IPS-15b (cell line): ENCODE data around the gene KCTD2.

Source experiments
- H3K27me3 ChIP-seq: one replicate; pipeline ENCODE4 v1.6.1; 2013; ENCODE audit warnings: low read length; ENCODE audit not compliant: control insufficient read depth, insufficient read depth
- H3K36me3 ChIP-seq: one replicate; pipeline ENCODE4 v1.6.1; 2013; ENCODE audit warnings: low read length; ENCODE audit not compliant: control insufficient read depth, insufficient read depth
- H3K4me1 ChIP-seq: one replicate; pipeline ENCODE4 v1.6.1; 2013; ENCODE audit warnings: mild to moderate bottlenecking, low read length; ENCODE audit not compliant: control insufficient read depth, insufficient read depth
- H3K4me3 ChIP-seq: one replicate; pipeline ENCODE4 v1.5.1; 2013; ENCODE audit warnings: low read depth, low read length
- H3K9ac ChIP-seq: one replicate; pipeline ENCODE4 v1.6.1; 2013; ENCODE audit warnings: low read depth, mild to moderate bottlenecking, low read length
- H3K9me3 ChIP-seq: one replicate; pipeline ENCODE4 v1.6.1; 2013; ENCODE audit warnings: mild to moderate bottlenecking, low read length; ENCODE audit not compliant: control insufficient read depth, insufficient read depth

The KCTD2 gene

GRCh38 chr17:75099881-75100595 is 53.0 kb downstream of the KCTD2 start:
- H3K9ac ChIP-seq = no peak overlapping the region
- H3K4me3 ChIP-seq = no peak overlapping the region
- no peaks in the 10 kb centered on the region for H3K27me3 ChIP-seq
- peaks cover 3% of the 10 kb centered on the region for H3K4me1 ChIP-seq
- H3K9me3 ChIP-seq = no peaks in the 10 kb centered on the region
- H3K36me3 ChIP-seq = peaks cover 25% of the 10 kb centered on the region

GRCh38 chr17:75102385-75102821 is 55.4 kb downstream of the KCTD2 start:
- Histone ChIP-seq H3K4me3 (no peak overlapping the region), H3K27me3 (no peaks in the 10 kb centered on the region), H3K4me1 (peaks cover 3% of the 10 kb centered on the region), H3K36me3 (peaks cover 25% of the 10 kb centered on the region), H3K9me3 (no peaks in the 10 kb centered on the region), H3K9ac (no peak overlapping the region)

DNA sequence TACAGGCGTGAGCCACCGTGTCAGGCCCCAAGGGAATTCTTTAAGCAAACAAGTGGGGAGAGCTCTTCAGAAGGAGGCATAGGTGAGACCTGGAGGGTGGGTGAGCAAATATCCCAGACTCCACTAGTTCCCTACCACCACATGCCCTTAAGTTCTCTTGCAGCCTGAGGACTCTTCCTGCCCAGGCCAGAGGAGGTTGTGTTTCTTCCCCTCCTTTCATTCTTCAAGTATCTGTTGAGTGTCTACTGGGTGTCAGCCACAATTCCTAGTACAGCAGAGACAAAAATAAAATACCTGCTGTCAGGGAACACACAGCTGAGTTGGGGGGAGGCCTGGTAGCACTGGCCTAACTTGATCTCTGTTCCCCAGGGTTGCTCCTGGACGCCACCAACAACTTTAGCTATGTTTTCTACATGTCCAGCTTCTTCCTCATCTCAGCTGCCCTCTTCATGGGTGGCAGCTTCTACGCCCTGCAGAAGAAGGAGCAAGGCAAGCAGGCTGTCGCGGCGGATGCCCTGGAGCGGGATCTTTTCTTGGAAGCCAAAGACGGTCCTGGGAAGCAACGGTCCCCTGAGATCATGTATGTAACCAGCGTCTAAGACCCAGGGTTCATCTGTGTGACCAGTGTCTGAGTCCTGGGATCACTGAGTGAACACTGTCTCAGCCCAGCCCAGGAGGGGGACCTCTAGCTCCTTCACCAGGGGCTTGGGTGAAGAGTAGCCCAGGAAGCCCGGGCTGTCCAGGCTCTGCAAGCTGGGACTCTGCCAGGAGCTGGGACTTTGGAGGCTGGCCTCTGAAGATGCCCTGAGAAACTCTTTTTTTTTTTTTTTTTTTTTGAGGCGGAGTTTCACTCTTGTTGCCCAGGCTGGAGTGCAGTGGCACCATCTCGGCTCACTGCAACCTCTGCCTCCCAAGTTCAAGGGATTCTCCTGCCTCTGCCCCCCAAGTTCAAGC is 56.9 kb downstream of the KCTD2 start:
- peaks cover 3% of the 10 kb centered on the region for H3K4me1 ChIP-seq
- no peaks in the 10 kb centered on the region for H3K9me3 ChIP-seq
- no peaks in the 10 kb centered on the region for H3K27me3 ChIP-seq
- H3K36me3 ChIP-seq = peaks cover 22% of the 10 kb centered on the region
- H3K9ac ChIP-seq = no peak overlapping the region
- H3K4me3 ChIP-seq = no peak overlapping the region

GRCh38 chr17:75105126-75106080 is 58.4 kb downstream of the KCTD2 start:
- Histone ChIP-seq H3K27me3 (no peaks in the 10 kb centered on the region), H3K9ac (no peak overlapping the region), H3K9me3 (no peaks in the 10 kb centered on the region), H3K36me3 (peaks cover 12% of the 10 kb centered on the region), H3K4me3 (no peak overlapping the region), H3K4me1 (peaks cover 3% of the 10 kb centered on the region)

GRCh38 chr17:75108193-75108592 is 61.2 kb downstream of the KCTD2 start:
- Histone ChIP-seq H3K27me3 (no peaks in the 10 kb centered on the region), H3K36me3 (peaks cover 7% of the 10 kb centered on the region), H3K4me1 (no peaks in the 10 kb centered on the region), H3K9ac (no peak overlapping the region), H3K9me3 (no peaks in the 10 kb centered on the region), H3K4me3 (no peak overlapping the region)

DNA sequence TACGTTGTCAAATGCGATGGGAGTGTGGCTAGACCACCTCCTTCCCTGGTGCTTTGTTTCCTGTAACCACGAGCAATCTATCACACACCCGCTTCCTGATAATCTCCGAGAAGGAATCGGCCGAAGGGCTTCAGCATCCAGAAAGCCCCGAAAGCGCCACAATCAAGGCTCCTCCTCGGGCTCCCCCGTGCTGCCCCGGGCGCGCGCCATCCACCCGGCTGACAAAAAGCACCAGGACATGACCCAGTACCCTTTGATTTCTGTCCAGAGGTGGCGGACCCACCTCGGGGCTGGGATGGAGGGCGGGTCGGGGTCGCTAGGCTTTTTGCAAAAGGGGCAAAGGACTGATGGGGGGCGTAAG is 62.0 kb downstream of the KCTD2 start:
- H3K9ac ChIP-seq = no peak overlapping the region
- H3K4me1 ChIP-seq = no peaks in the 10 kb centered on the region
- no peaks in the 10 kb centered on the region for H3K27me3 ChIP-seq
- no peaks in the 10 kb centered on the region for H3K9me3 ChIP-seq
- H3K36me3 ChIP-seq = peaks cover 5% of the 10 kb centered on the region
- peak overlapping the region; percentile 76 for H3K4me3 ChIP-seq

DNA sequence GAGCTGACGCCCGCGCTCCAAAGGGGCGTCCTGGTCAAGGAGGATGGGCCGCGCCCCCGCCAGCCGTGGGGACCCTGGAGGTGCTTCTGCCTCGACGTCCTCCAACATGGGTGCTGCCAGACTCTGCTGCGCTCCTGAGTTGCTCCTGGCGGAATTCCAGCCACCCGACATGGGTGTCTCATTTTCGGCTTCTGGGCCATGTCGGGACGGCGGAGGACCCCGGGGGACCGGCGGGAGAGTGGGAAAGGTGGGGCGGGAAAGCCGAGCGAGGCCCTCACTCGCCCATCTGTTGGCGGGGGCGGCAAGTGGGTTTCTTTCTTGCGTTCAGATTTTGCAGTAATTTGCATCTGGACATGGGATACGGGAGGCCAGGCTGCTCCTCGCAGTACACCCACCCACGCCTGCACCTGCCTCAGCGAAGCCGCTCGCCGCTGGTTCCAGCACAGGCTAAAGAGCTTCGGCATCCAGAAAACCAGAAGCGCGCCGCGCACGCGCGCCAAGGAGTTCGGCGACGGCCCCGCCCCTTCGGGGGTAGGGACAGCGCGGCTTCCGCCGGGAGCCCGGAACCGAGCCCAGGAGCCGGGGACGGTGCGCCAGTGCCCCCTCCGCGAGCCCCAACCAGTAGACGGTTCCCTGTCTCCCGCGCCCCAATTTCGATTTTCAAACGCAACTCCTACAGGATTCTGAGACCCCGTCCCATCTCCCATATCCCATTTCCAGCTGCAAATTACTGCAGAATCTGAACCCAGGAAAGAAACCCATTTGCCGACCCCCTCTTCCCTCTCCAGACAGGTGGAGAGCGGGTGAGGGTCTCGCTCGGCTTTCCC is 62.6 kb downstream of the KCTD2 start, which contains the start of gene ARMC7:
ARMC7 (plus strand) TSS at position 563 of the 827 bp plus-strand sequence. CDS start 320 bp downstream, outside the sequence.
- Histone ChIP-seq H3K4me3 (peak within 1 kb of the TSS; percentile 76), H3K4me1 (no peaks in the 10 kb centered on the region), H3K27me3 (no peaks in the 10 kb centered on the region)

DNA sequence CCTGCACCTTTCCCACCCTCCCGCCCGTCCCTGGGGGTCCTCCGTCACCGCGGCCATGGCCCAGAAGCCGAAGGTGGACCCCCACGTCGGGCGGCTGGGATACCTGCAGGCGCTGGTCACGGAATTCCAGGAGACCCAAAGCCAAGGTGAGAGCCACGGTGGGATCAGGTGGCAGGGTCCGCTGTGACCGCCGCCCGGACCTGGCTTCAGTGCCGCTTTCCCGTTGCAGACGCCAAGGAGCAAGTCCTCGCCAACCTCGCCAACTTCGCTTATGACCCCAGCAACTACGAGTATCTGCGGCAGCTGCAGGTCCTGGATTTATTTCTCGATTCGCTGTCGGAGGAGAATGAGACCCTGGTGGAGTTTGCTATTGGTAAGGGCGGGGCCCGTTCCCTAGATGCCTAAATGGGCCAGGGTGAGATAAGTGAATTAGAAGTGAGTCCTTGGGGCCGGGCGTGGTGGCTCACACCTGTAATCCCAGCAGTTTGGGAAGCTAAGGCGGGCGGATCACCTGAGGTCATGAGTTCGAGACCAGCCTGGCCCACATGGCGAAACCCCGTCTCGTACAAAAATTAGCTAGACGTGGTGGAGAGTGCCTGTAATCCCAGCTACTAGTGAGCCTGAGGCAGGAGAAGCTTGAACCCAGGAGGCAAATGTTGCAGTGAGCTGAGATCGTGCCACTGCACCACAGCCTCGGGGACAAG is 63.4 kb downstream of the KCTD2 start:
- no peaks in the 10 kb centered on the region for H3K9me3 ChIP-seq
- no peaks in the 10 kb centered on the region for H3K36me3 ChIP-seq
- H3K4me1 ChIP-seq = no peaks in the 10 kb centered on the region
- H3K4me3 ChIP-seq = peak overlapping the region; percentile 76
- no peaks in the 10 kb centered on the region for H3K27me3 ChIP-seq
- H3K9ac ChIP-seq = peak overlapping the region; percentile 24

More for the DNA sequence above, 62.6 kb downstream of the KCTD2 start, which contains the start of gene ARMC7:
- H3K36me3 ChIP-seq = peaks cover 2% of the 10 kb centered on the region
- peak within 1 kb of the TSS; percentile 73 for H3K9ac ChIP-seq
- H3K9me3 ChIP-seq = no peaks in the 10 kb centered on the region

DNA sequence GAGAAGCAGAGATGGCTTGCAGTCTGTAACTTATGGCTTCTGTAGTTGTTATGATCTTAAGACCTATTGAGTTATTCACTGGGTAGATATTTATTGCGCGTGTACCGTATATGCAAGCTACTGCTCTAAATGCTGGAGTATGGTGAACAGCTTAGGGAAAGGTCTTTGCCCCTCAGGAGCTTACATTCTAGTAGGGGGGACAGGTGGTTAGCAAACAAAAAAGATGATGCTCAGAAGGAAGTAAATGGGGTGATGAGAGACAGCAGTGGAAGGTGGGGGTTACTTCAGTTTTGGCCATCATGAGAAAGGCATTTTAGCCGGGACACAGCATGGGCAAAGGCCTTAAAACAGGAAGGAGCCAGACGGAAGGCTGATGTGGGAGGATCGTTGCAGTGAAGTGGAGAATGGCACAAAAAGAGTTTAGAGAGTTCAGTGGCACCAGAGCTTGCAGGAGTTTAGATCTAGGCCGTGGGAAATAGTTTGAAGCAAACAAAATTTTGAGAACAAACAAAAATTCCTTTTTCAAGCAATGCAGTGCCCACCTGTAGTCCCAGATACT is 64.8 kb downstream of the KCTD2 start:
- no peaks in the 10 kb centered on the region for H3K9me3 ChIP-seq
- no peaks in the 10 kb centered on the region for H3K4me1 ChIP-seq
- no peak overlapping the region for H3K9ac ChIP-seq

More for the DNA sequence above, 64.8 kb downstream of the KCTD2 start:
- Histone ChIP-seq H3K4me3 (no peak overlapping the region), H3K36me3 (no peaks in the 10 kb centered on the region), H3K27me3 (no peaks in the 10 kb centered on the region)
